ENCODE measurements around the gene VAV2. TPM values are rescaled to one million over a fixed set of nuclear protein-coding genes. Genes with fewer than 3 reads are reported as not detected.

VAV2 gene
- polyA plus RNA-seq, 2 of the 4 experiments (the other 2 are of a cell fraction): 9.8 to 21.4 TPM

- POLR2A ChIA-PET: interaction anchor here (1.0 to 2.2 kb wide), 4 partner anchors 32 to 211 kb away, joined by 3 to 12 read pairs (median 7); partner anchors contain the start of gene BRD3OS
- peak overlapping the region; percentile 99 for H3K4me2 ChIP-seq
- ATAC-seq: peak; percentile 53 to 82
- WGBS (ENCODE audit: missing lambda C conversion rate): 0% methylated on average over 11 of the region's 74 CpGs
- H3K4me3 ChIP-seq: peak overlapping the region; percentile 98
- H3K4me1 ChIP-seq: peaks cover 38% of the 10 kb centered on the region
- TF ChIP-seq EHMT2 (IDR thresholded peaks at IDR 0.05; ENCODE audit: low read depth): no peak
- TF ChIP-seq CTCF (IDR thresholded peaks at IDR 0.05): peak; percentile 64; the same call in 2 of the 3 replicates
- TF ChIP-seq BCL3 (IDR thresholded peaks at IDR 0.05): peak; percentile 18; the same call in 1 of the 3 replicates
- peak; percentile 58; the same call in 2 of the 3 replicates for TF ChIP-seq SMC3 (IDR thresholded peaks at IDR 0.05)
- TF ChIP-seq JUN (IDR thresholded peaks at IDR 0.05): peak in 1 of 2 experiments; percentile 53; a peak in 2 of 5 replicates
- TF ChIP-seq NFE2L2 (conservative IDR thresholded peaks at IDR 0.05; ENCODE audit: low read length): no peak
- TF ChIP-seq PHF8 (IDR thresholded peaks at IDR 0.05; ENCODE audit: borderline replicate concordance, low read depth): peak; percentile 36; the same call in 1 of the 2 replicates
- no peak for TF ChIP-seq HEYL (CRISPR knock-in tag; IDR thresholded peaks at IDR 0.05)
- peak; percentile 62 for TF ChIP-seq POLR2A (IDR thresholded peaks at IDR 0.05; ENCODE audit: low read length)
- peak; percentile 82; the same call in 1 of the 2 replicates for TF ChIP-seq HMGXB4 (CRISPR knock-in tag; IDR thresholded peaks at IDR 0.05; ENCODE audit: borderline replicate concordance)
- no peak for TF ChIP-seq REST (IDR thresholded peaks at IDR 0.05)
- TF ChIP-seq RAD21 (conservative IDR thresholded peaks at IDR 0.05 in 1 of 2, IDR thresholded peaks at IDR 0.05 in 1 of 2): peak in 1 of 2 experiments; percentile 46; a peak in 2 of 5 replicates
- FAIRE-seq: no peak
- peak overlapping the region; percentile 98 to 99 for H3K27ac ChIP-seq
- DNase-seq (ENCODE audit: low read depth in 1 of 2, low spot score in 1 of 2): peak; percentile 64 to 84
- no peaks in the 10 kb centered on the region for H3K9me3 ChIP-seq
- CTCF ChIA-PET: interaction anchor here (0.7 to 5.5 kb wide), 61 partner anchors 9 to 807 kb away, joined by 3 to 348 read pairs (median 6); partner anchors contain the start of genes BRD3OS and WDR5
Measured at GRCh38 chr9:133992780-133993634, 883 bp upstream of the VAV2 start.

Data from A549 (cell line).